Stimulated activated CD4-positive, alpha-beta T cell treated with anti-CD3 and anti-CD28 coated beads, Interleukin-4, amount 100 ng/mL, for 1 hour (primary cell): ENCODE measurements around the gene ANAPC2.

Source experiments
- DNase-seq: peaks from one replicate; pipeline ENCODE4 v3.0.0-alpha.2; 2020

ANAPC2 gene

DNA sequence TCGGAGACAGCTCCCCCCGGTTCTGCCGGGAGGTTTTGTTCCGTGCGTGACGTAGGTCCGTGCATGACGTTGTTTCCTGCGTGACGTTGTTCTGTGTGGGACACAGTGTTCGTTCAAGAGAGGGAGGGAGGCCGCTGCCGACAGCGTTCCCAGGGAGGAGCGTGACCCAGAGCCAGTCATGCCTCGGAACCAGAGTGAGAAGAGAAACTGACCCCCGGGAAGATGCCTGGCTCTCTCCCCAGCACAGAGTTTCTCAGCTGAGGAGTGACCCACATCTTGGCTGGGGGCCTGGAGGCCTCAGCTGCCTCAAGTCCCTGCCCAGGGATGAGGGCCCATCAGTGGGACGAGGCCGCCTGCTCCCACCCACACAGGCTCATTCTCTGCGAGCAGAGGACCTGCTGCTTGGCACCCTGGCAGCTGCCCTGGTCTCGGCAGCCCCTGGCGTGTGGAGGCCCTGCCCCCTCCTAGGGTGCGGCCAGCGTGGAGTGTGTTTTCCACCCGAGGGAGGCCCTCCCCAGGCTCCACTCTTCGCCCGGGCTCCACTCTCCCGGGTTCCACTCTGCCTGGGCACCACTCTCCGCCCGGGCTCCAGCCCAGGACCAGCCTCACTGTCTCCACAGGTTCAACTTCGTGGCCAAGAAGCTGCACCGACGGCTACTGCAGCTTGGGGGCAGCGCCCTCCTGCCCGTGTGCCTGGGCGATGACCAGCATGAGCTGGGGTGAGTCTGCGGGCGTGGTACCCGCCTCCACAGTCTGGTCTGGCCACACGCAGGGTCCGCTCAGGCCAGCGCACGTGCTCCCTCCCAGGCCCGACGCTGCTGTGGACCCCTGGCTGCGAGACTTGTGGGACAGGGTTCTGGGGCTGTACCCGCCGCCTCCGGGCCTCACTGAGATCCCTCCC is 25.1 kb upstream of the ANAPC2 start:
- DNase-seq: no peak

DNA sequence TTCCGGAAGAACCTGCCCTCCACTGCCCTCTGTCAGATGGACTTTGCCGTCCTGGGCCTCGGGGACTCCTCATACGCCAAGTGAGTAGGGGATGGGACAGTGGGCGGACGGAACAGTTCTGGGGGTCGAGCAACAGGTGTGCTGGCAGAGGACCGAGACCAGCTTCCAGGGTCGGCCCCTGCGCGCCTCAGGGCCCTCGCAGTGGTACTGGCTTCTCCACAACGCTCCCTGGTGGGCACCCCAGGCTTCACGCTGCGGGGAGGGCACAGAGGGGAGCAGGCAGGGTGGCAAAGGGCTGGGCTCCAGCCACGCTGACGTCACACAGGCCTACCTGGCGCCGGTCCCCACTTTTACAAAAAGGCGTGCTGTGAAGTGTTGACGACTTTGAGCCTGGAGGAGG is 24.2 kb upstream of the ANAPC2 start:
- no peak for DNase-seq

DNA sequence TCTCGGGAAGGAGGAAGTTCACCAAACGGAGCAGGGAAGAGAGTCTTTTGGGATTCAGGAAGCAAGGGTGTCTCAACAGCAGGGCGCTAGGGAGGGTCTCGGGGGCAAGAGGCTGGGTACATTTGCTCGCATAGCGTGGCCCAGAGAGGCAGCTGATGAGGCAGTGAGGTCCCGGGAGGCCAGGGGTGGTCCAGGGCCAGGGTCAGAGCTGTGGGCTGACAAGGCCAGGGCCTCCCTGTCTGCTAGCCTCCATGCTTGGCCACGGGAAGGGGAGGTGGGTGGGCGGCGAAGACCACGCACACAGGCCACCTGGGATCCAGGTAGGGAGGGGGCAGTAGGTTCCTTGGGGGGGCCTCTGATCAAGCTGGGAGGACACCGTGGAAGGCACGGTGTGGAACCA is 23.2 kb upstream of the ANAPC2 start:
- DNase-seq: no peak

DNA sequence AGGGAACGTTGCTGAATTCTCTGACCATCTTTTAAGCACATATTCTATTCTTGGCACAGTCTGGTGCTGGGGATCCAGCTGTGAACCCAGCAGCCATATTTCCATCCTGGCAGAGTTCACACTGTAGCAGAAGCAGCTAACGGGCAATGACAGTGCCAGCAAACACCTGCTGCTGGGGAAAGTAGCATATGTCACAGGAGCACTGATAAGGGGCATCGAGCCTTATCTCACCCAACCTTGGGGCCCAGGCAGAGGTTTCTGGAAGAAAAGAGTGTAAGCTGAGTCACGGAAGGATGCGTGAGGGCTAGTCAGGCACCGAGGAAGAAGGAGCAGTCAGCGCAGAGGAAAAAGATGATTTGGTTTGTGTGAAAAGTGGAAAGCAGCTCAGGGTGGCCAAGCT is 18.2 kb upstream of the ANAPC2 start:
- DNase-seq: no peak

DNA sequence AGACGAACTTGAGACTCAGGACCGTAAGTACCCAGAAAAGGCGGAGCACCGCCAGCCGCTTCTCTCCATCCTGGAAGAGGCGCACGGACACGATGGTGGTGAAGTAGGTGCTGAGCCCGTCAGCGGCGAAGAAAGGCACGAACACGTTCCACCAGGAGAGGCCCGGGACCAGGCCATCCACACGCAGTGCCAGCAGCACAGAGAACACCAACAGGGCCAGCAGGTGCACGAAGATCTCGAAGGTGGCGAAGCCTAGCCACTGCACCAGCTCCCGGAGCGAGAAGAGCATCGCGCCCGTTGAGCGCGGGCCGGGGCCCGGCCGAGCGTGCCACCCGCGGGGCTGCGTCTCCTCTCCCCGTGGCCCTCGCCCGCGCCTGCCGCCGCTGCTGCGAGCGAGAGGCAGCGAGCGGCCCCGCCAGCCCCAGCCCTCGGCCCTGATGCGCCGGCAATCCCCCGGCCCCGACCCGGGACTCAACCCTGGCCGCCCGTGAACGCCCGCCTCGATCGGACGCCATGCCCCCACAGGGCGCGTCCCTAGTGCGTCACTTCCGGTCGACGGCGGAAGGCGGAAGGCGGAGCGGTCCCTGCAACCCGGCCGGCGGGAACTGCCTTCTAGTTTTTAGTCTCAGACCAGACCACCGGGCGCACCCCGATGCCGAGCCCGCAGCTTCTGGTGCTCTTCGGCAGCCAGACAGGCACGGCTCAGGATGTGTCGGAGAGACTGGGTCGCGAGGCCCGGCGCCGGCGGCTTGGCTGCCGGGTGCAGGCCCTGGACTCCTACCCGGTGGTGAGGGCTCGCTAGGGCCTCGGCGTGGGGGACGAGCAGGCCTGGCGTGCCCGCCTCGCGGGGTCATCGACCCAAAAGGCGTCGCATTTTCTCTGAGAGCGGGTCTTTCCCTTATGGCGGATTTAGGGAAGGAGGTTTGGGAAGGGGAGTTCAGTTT is 17.0 kb upstream of the ANAPC2 start, which contains the start of the genes NDOR1 and TMEM203:
NDOR1 (plus strand) TSS at position 575 of the 944 bp plus-strand sequence; CDS start at position 653, 78 bp downstream.
TMEM203 (minus strand) TSS at position 523 of the 944 bp plus-strand sequence; CDS start at position 289, 234 bp downstream.
- DNase-seq: peak; percentile 95

DNA sequence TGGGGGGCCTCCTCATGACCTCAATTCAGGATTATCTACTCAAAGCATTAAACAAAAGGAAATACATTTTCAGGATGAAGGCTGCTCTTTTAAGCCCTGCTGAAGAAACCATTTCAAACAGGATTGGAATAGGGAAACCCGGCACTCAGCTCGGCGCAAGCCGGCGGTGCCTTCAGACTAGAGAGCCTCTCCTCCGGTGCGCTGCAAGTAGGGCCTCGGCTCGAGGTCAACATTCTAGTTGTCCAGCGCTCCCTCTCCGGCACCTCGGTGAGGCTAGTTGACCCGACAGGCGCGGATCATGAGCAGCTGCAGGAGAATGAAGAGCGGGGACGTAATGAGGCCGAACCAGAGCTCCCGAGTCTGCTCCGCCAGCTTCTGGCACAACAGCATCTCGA is 16.4 kb upstream of the ANAPC2 start:
- no peak for DNase-seq

DNA sequence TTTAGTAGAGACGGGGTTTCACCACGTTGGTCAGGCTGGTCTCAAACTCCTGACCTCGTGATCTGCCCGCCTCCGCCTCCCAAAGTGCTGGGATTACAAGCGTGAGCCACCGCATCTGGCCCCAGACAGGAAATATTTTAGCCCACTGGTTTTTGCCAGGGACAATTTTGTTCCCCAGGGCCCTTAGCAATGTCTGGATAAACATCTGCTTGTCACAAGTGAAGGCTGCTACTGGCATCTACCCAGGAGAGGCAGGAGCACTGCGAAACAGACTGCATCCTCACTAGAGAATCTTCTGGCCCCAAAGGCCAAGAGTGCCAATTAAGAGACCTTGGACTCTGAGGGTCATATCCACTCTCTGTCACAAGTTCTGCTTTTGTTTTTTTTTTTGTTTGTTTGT is 14.6 kb upstream of the ANAPC2 start:
- DNase-seq: no peak

DNA sequence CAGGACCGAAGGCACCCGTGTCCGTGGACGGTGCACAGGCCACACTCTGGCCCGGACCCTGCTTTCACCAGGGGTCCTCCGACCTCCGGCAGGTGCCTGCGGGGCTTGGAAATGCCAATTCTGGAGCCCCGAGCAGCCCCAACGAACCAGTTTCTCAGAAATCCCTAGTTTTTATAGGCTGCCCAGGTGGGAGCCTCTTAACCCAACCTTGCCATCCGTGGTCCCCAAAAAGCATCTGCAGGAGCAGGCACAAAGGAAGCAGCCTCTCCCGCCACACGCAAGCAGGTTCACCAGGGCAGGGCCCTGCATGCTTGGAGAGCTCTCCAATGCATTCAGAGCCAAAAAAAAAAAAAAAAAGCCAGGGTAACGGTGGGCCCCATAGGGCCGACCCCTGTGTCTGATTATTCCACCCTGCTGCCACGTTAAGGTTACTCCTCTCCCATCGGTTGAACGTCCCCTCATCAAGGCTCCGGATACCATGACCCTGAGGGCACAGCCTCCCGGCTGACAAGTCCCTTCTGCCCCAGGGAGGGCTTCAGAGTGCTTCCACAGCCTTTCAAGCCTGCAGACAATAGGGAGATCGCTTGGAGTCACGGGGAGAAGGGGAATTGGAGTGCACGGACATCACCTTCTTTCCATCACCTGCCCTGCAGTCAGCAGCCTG is 13.0 kb upstream of the ANAPC2 start:
- DNase-seq: no peak

DNA sequence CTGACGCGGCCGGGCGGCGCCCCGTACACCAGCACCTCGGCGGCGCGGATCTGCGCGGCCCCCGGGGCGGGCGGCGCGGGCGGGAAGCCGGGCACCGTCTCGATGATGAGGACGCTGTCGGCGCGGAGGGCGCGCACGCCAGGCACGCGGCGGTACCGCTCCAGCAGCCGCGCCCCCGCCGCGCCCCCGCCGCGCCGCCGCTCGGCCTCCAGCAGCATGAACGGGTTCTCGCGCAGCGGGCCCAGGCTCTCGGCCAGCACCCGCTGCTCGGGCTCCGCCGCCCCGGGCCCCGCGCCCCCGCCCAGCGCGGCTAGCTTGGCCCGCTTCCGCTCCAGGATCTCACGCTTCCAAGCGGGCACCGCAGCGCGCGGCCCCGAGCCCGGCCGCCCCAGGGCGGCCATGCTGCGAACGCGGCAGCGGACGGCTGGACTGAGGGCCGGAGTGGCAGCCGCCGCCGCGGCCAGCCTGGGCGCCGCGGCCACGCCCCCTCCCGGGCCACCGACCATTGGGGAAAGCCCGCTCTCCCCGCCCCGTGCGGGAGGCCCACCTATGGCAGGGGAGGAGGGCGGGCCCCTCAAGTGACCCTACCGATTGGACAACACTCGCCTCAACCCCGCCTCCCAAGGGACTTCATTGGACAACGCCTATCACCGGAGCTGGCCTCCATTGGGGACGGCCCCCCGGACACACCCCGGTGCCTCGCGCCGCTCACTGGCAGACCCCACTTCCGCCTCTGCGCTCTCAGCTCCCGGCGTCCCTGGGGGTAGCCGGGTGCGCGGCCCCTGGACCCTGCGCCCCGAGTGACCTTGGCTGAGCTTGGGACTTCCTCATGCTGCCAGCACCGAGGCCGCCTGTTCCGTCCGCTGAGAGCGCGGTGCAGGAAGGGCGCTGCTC is 12.2 kb upstream of the ANAPC2 start, which contains the start of gene TPRN:
TPRN (minus strand) TSS at position 431 of the 894 bp plus-strand sequence; CDS start at position 401, 30 bp downstream.
- DNase-seq: peak; percentile 98

DNA sequence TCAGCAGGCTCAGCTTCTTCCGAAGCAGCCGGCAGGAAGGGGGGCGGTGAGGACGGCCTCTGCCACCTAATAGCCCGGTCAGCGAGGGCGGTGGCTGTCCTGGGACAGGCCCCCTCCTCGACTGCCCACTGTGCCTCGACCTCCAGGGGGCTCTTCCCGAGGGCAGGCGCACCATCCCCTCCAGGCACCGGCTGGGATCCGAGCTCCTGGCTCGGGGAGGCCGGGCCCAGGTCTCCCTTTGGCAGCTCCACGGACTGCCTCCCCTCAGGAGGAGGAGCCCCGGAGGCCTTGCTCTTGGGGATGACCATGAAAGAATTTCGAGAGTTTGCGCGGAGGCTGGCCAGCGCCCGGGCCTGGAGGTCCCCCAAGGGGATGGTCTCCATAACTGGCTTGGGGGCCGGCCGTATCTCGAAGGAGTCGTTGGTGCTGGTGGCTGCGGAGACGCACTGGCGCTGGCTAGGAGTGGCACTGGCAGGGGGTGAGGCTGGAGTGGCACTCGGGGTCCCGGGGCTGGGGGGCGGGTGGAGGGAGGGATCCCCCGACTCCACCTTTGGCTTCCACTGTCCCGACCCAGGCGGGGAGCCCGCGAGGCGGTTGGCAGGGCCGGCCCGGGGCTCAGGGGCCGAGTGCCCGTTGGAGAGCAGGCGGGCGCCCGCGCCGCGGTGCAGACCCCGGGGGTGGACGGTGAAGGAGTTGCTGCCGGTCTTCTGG is 11.2 kb upstream of the ANAPC2 start:
- no peak for DNase-seq

DNA sequence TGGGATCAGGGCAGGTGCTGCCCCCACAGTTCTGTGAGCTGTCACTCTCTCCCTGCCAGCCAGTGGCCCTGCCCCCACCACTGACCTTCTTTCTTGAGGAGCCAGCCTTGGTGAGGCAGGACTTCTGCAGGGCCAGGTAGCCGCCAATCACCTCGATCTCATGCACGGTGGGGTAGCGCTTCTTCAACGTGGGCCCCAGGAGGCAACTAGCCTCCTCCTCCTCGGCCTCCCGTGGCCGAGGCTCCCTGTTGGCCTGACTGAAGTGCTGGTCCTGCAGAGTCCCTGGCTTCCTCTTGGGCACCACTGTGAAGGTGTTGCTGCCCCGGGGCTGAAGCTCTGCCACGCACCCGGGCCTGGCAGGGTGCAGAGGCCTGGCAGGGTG is 10.5 kb upstream of the ANAPC2 start:
- no peak for DNase-seq

DNA sequence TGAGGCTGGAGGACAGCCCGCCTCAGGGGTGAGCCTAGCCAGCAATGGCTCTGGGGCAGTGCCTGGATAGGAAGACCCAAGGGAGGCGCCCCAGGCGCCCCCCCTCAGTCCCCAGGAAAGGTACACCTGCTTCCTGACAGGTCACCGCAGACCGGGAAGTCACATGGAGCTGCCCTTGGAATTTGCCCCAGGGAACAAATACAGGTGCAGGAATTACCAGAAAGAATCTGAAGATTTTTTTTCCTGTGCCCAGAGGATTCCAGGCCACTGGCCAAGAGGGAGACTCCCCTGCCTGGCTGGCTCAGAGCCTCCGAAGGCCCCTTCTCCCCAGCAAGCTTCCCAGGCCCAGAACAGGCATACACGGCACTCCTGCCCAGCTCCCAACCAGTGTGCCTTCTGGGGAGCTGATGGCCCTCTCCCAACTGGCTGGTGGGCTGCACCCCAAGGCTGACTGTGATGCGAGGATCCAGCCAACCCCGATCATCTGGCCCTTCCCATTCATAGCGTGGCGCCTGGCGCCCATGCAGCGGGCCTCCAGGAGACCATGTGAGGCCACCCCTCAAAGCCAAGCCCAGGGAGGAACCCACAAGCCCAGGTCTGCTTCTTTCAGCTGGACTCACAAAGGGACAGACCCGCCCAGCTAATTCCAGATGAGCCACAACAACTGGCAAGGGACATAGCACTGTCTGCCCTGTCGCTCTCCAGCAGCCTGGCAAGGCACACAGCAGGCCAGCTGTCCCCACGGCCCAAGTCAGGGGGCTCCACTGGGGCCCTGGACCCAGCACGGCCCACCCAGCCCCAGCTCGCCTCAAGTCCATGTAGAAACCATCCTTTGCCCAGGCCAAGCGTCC is 9.9 kb upstream of the ANAPC2 start:
- no peak for DNase-seq

DNA sequence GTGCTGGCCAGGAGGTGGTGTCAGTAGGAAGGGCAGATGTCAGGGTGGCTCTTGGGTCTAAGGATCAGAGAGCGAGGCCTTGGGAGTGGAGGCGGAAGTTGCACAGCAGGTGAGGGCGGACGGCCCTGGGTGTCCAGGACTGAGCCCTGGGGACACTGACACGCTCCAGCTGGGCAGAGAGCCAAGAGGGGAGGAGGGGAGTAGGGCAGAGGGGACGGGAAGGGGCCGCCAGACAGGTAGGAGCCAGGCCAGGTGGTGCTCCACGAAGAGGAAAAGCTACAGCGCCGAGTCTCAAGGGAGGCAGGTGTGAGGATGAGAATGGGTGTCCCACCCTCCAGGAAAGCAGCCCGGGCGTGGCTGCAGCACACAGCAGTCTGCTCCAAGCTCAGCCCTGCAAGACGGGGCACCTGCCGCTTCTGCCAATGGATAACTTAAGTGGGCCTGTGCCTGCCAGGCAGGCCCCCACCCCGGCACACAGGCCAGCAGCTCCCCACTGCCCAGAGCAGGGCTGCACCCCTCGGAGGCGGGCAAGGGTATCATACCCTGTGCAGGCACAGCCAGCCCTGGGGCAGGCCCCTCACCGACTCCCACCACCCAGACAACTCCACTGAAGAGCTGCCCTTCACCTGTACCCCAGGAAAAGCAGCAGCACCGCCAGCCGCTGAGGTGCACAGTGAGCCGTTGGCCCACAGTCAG is 7.3 kb upstream of the ANAPC2 start:
- DNase-seq: no peak

DNA sequence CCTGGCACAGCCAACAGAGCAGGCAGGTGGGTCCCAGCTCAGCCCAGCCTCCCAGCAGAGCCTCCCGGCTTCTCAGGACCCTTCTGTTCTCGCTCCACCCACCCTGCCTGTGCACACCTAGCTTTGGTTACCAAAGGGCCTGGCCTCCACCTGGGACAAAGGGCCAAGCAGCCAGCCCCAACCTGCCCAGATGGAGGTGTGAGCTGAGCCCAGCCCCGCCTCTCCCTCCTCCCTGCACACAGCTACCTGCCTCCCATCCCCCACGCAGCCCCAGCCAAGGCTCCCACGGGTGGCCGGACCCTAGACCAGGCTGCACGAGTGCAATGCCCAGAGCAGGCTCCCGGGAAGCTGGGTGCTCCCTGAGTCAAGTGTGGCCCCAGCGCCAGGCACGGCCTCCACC is 6.5 kb upstream of the ANAPC2 start:
- no peak for DNase-seq

DNA sequence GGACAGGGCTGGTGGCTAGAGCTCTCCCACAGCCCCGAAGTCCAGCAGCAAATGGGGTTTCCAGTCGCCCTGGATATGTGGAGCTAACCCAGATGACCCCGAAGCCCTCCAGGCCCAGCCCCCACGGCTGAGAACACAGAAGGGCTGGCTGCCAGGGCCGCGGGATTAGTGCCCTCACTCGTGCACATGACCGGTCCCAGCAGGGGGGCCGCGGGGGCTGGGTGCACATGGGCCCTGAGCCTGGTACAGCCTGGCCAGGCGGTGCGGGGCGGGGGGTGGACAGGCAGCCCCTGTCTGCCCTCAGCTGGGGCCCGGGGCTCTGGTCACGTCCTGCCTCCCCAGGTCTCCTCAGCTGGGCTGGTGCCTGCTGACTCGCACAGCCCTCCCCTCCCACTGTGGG is 6.0 kb upstream of the ANAPC2 start:
- no peak for DNase-seq

DNA sequence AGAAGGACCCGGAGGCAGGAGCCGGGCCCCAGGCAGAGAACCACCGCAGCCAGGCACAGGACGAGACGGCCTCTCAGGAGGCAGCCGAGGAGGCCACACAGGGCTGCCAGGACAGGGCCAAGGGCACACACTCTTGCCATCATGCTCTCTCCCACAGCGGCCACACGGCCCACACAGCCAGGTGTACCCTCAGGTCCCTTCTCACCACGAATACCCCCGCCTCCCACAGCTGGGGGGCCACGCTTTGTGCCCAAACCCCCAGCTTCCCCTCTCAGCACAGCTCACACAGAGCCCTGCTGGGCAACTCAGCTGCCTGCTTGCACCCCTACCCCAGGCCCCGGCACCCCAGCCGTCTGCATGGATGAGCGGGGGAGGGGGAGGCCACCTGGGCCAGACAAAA is 5.4 kb upstream of the ANAPC2 start:
- no peak for DNase-seq

DNA sequence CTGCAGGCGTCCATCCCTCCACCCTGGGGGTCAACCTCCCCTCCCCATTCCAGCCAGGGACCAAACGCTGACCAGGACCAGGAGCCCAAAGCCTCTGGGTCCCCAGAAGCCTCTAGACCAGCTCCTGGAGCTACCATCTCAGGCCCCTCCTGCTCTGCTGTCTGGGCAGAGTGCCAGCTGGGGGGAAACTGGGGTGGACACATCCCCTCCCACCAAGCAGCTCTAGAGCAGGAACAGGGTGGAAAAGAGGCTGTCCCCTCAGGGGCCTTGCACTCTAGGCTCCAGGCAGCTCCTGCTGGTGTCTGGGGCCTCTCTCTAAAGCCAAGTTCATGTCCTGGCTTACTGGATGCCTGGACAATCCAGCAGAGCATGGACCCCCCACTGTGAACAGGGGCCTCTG is 4.5 kb upstream of the ANAPC2 start:
- DNase-seq: no peak

DNA sequence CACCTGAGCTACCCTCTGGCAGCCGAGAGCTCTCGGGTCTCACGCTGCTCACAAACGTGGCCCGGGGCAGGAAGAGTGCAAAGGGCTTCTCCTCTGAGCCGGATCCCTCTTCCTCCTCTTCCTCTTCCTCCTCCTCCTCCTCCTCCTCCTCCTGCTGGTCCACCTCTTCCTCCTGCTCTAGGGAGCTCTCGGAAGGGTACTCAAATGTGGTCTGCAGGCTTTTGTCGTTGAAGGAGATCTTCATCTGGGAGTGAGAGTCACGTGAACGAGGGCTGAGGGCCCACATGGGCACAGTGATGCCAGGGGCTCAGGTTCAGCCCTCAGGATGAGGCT is 4.1 kb upstream of the ANAPC2 start:
- DNase-seq: no peak

DNA sequence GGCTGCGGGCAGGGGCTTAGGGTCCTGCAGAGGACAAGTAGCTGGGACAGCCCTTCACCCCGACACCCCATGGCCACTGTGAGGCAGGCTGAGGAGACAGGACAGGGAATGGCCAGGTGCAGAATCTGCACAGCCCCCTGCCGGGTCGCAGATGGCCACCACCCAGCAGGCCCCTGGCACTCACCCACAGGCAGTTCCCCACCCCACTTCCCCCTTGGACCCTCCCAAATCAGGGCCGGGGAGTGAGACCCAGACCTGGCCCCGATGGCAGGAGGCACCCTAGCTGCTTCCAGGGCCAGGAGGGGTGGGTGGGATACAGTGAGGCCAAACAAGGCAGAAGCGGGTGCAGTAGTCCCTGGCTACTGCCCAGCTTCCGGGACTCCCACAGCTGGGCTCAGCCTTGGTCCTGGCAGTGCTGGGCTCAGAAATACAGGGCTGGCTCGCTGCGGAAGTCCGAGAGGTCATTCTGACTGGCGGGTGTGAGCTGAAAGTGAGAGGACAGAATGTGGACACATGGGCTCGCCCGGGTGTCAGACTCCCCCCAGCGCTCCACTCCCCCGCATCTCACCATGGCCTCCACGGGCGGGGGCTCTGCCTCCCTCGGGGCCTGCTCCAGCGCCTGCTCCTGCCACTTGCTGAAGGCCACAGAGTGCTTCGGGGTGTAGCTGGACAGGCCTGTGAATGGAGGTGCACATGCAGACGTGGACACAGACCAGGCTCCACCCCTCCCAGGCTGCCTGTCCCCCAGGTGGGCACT is 3.5 kb upstream of the ANAPC2 start:
- no peak for DNase-seq
